Endothelial cell of umbilical vein (primary cell): ENCODE data around the gene NUTF2. TPM values are rescaled to one million over a fixed set of nuclear protein-coding genes. Genes with fewer than 3 reads are reported as not detected.

Experiments used
- BruUV-seq: library from RNA; stranded (reverse); fragments of 400-500 nt; replicated peaks from 2 replicates; lab custom pipeline; 2021; lab: Mats Ljungman, UMichigan
- CTCF ChIA-PET: fragments of 300-600, 350-600 bp; sonication (Branson Sonifier 250); formaldehyde crosslinking; loops from one replicate; lab custom pipeline; 2021; ENCODE audit warnings: antibody characterized with exemption, inconsistent platforms; lab: Charles Lee
- POLR2A ChIA-PET: fragments of 300-600, 350-600 bp; sonication (Branson Sonifier 250); formaldehyde crosslinking; loops from one replicate; lab custom pipeline; 2021; ENCODE audit warnings: antibody characterized with exemption, inconsistent platforms; lab: Charles Lee
- DNase-seq: peaks from one replicate; pipeline ENCODE4 v3.0.0-alpha.2; 2011; ENCODE audit warnings: low read depth, low spot score
- FAIRE-seq: peaks from 2 replicates; lab custom pipeline; 2011; peaks lifted over from hg19 to GRCh38; lab: Jason Lieb, UNC
- H2AFZ ChIP-seq: 2 replicates; pipeline ENCODE4 v1.6.0; 2012; ENCODE audit warnings: low read depth, low read length, control low read depth, inconsistent platforms
- H3K27ac ChIP-seq: 2 replicates; pipeline ENCODE4 v1.5.1; 2011; ENCODE audit warnings: low read depth, mild to moderate bottlenecking, control low read depth, low read length, moderate library complexity; ENCODE audit not compliant: insufficient read depth
- H3K27me3 ChIP-seq, 2 experiments: 2 replicates each; pipeline versions ENCODE4 v1.6.0 to v1.6.1; 2011; ENCODE audit warnings: low read length in 2 of 2, mixed read lengths in 1 of 2; ENCODE audit not compliant: control insufficient read depth in 2 of 2, insufficient read depth in 2 of 2
- H3K36me3 ChIP-seq, 2 experiments: 2 replicates in 1 of 2; 3 replicates in 1 of 2; pipeline ENCODE4 v1.5.1; 2011; ENCODE audit warnings: low read length in 2 of 2, mild to moderate bottlenecking in 1 of 2, moderate library complexity in 1 of 2; ENCODE audit not compliant: control insufficient read depth in 2 of 2, insufficient read depth in 2 of 2; ENCODE audit errors: extremely low read depth in 1 of 2
- H3K4me1 ChIP-seq: 3 replicates; pipeline ENCODE4 v1.5.1; 2011; ENCODE audit warnings: mild to moderate bottlenecking, low read length; ENCODE audit not compliant: control insufficient read depth, insufficient read depth; ENCODE audit errors: extremely low read depth
- H3K4me2 ChIP-seq: 2 replicates; pipeline ENCODE4 v1.6.1; 2011; ENCODE audit warnings: low read length, control low read depth, mixed read lengths; ENCODE audit not compliant: insufficient read depth
- H3K4me3 ChIP-seq, 3 experiments: fragments of 200-600 bp in 1 of 3; sonication (generic), shearing (Covaris generic) in 1 of 3; replicated peaks in 1 of 3; 2 replicates each; pipeline ENCODE4 v1.5.1; 2011 to 2016; ENCODE audit warnings: control low read depth in 3 of 3, low read length in 3 of 3, mild to moderate bottlenecking in 2 of 3, inconsistent platforms in 1 of 3, low read depth in 1 of 3, moderate library complexity in 1 of 3; ENCODE audit not compliant: insufficient read depth in 1 of 3
- H3K79me2 ChIP-seq: 2 replicates; pipeline ENCODE4 v1.6.0; 2012; ENCODE audit warnings: low read length, inconsistent platforms; ENCODE audit not compliant: control insufficient read depth, insufficient read depth
- H3K9ac ChIP-seq: replicated peaks from 2 replicates; pipeline ENCODE3; 2011; ENCODE audit warnings: low read length, control low read depth; ENCODE audit not compliant: insufficient read depth; ENCODE audit errors: extremely low read depth
- H3K9me1 ChIP-seq: replicated peaks from 3 replicates; pipeline ENCODE4 v1.6.0; 2011; ENCODE audit warnings: mild to moderate bottlenecking, low read length; ENCODE audit not compliant: control insufficient read depth, insufficient read depth; ENCODE audit errors: extremely low read depth
- H3K9me3 ChIP-seq: replicated peaks from 2 replicates; pipeline ENCODE4 v1.5.1; 2012; ENCODE audit warnings: low read length, inconsistent platforms; ENCODE audit not compliant: control insufficient read depth, insufficient read depth
- H4K20me1 ChIP-seq: replicated peaks from 2 replicates; pipeline ENCODE3; 2011; ENCODE audit warnings: mild to moderate bottlenecking, low read length; ENCODE audit not compliant: control insufficient read depth, insufficient read depth; ENCODE audit errors: extremely low read depth
- EZH2 ChIP-seq: IDR thresholded peaks from 2 replicates; pipeline ENCODE4 v1.6.1; 2012; ENCODE audit warnings: borderline replicate concordance, low read depth, mild to moderate bottlenecking, moderate library complexity, low read length, inconsistent platforms; ENCODE audit not compliant: severe bottlenecking
- FOS ChIP-seq: IDR thresholded peaks from 2 replicates; pipeline ENCODE4 v1.6.1; 2011; ENCODE audit warnings: mild to moderate bottlenecking, low read length, moderate library complexity, borderline replicate concordance; ENCODE audit not compliant: insufficient read depth
- GATA2 ChIP-seq: IDR thresholded peaks from 2 replicates; pipeline ENCODE4 v1.7.0; 2011; ENCODE audit warnings: low read depth, mild to moderate bottlenecking, moderate library complexity, mixed read lengths, low read length; ENCODE audit not compliant: insufficient read length, insufficient read depth
- JUN ChIP-seq: IDR thresholded peaks from 2 replicates; pipeline ENCODE4 v1.6.1; 2011; ENCODE audit warnings: borderline replicate concordance, low read depth; ENCODE audit not compliant: insufficient read length, insufficient read depth
- MAX ChIP-seq: IDR thresholded peaks from 2 replicates; pipeline ENCODE4 v1.6.1; 2011; ENCODE audit not compliant: insufficient read depth, insufficient read length
- MYC ChIP-seq: IDR thresholded peaks from one replicate; pipeline ENCODE4 v1.6.1; 2011; ENCODE audit warnings: mild to moderate bottlenecking, low read depth, low read length
- POLR2A ChIP-seq: IDR thresholded peaks from 2 replicates; pipeline ENCODE4 v1.6.1; 2012; ENCODE audit warnings: low read depth, mild to moderate bottlenecking, control low read depth, low read length
- POLR2AphosphoS5 ChIP-seq: IDR thresholded peaks from 2 replicates; pipeline ENCODE4 v1.6.1; 2012; ENCODE audit warnings: low read depth, mild to moderate bottlenecking, control low read depth, low read length, moderate library complexity; ENCODE audit not compliant: insufficient read depth
- dilution Hi-C: fragments of 300-500 bp; cut with MboI; formaldehyde crosslinking; loops from one replicate; pipeline ENCODE4 v1.15.0; 2019; ENCODE audit warnings: low sequenced_read_pairs; ENCODE audit not compliant: extremely low pct_ligation_motif_present
- intact Hi-C: fragments of 100-400 bp; cut with micrococcal nuclease; formaldehyde crosslinking; loops from one replicate; pipeline ENCODE4 v1.10.0; 2022
- polyA plus RNA-seq, 4 experiments: library from polyadenylated mRNA; depleted of rRNA in 3 of 4; stranded (reverse) in 3 of 4; unstranded in 1 of 4; fragments of >200 nt; gene quantifications; 2 replicates each; pipeline versions ENCODE4 v1.2.1 to v1.2.3, GENCODE V29; 2011 to 2012; ENCODE audit warnings: missing spikeins in 1 of 4
- total RNA-seq: library from RNA; stranded (reverse); gene quantifications from 2 replicates; pipeline ENCODE4 v1.2.3, GENCODE V29; 2021
- TF ChIP-seq, protein P1 (sequence below), 2 donors: IDR thresholded peaks; 1 replicate in 1 of 2; 2 replicates in 1 of 2; pipeline ENCODE4 v1.5.1; 2011; ENCODE audit warnings: low read length in 2 of 2, mild to moderate bottlenecking in 2 of 2, moderate library complexity in 2 of 2, control low read depth in 1 of 2, inconsistent platforms in 1 of 2, low read depth in 1 of 2; ENCODE audit not compliant: insufficient read depth in 1 of 2; ENCODE audit errors: extremely low read depth in 1 of 2

NUTF2 gene
- total and polyA plus RNA-seq, 2 donors (not counting 3 experiments of a cell fraction or from before 2014, with no cell fraction given) = 208 to 273 TPM

GRCh38 chr16:67843343-67843765, 3.4 kb upstream of the NUTF2 start:
- intact Hi-C loops = loop anchor here (1.0 to 2.0 kb wide), 2 partner anchors 22 to 27 kb away; no protein-coding TSS in a partner anchor
- BruUV-seq = no TSS peak
- FAIRE-seq = peak; percentile 70

More at GRCh38 chr16:67843343-67843765, 3.4 kb upstream of the NUTF2 start:
- Histone ChIP-seq H2AFZ (no peak overlapping the region), H3K27me3 (no peaks in the 10 kb centered on the region), H3K27ac (no peak overlapping the region), H4K20me1 (peaks cover 3% of the 10 kb centered on the region), H3K36me3 (no peaks in the 10 kb centered on the region), H3K9ac (peak overlapping the region; percentile 7), H3K9me1 (no peaks in the 10 kb centered on the region), H3K4me1 (peaks cover 32% of the 10 kb centered on the region), H3K9me3 (no peaks in the 10 kb centered on the region), H3K79me2 (peaks cover 37% of the 10 kb centered on the region), H3K4me2 (peak overlapping the region; percentile 54), H3K4me3 (peak overlapping the region; percentile 2 to 58 (median 57))
- no peak for DNase-seq
- dilution Hi-C loops = no loop called here
- TF ChIP-seq FOS (no peak), MYC (no peak), EZH2 (no peak), JUN (no peak), POLR2A (no peak), POLR2AphosphoS5 (no peak), MAX (no peak), GATA2 (no peak)
- TF ChIP-seq, protein P1, sequence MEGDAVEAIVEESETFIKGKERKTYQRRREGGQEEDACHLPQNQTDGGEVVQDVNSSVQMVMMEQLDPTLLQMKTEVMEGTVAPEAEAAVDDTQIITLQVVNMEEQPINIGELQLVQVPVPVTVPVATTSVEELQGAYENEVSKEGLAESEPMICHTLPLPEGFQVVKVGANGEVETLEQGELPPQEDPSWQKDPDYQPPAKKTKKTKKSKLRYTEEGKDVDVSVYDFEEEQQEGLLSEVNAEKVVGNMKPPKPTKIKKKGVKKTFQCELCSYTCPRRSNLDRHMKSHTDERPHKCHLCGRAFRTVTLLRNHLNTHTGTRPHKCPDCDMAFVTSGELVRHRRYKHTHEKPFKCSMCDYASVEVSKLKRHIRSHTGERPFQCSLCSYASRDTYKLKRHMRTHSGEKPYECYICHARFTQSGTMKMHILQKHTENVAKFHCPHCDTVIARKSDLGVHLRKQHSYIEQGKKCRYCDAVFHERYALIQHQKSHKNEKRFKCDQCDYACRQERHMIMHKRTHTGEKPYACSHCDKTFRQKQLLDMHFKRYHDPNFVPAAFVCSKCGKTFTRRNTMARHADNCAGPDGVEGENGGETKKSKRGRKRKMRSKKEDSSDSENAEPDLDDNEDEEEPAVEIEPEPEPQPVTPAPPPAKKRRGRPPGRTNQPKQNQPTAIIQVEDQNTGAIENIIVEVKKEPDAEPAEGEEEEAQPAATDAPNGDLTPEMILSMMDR (IDR thresholded peaks at IDR 0.05; ENCODE audit: extremely low read depth in 1 of 2, insufficient read depth in 1 of 2, low read depth in 1 of 2, low read length in 2 of 2) = no peak
- CTCF ChIA-PET = interaction anchor here (0.7 to 4.6 kb wide), 6 partner anchors 10 to 684 kb away, joined by 3 to 32 read pairs (median 5); no protein-coding TSS in a partner anchor
- POLR2A ChIA-PET = no interaction called here
